ENCODE data around the gene KIAA0753. TPM values are rescaled to one million over a fixed set of nuclear protein-coding genes. Genes with fewer than 3 reads are reported as not detected.

The KIAA0753 gene
- polyA plus RNA-seq, 1 donor (not counting 4 experiments of a cell fraction or from before 2014, with no cell fraction given): 11.6 TPM

GRCh38 chr17:6686026-6686425, 45.5 kb upstream of the KIAA0753 start:
- no peak for DNase-seq (ENCODE audit: low read depth, low spot score)
- Histone ChIP-seq H3K9me1 (ENCODE audit: control insufficient read depth, extremely low read depth, insufficient read depth, low read length) (no peaks in the 10 kb centered on the region), H3K4me2 (ENCODE audit: control insufficient read depth, extremely low read depth, insufficient read depth, low read depth, low read length) (no peak overlapping the region), H3K4me3 (ENCODE audit: control insufficient read depth in 2 of 3, extremely low read depth in 1 of 3, insufficient read depth in 2 of 3, low read depth in 1 of 3, low read length in 3 of 3) (no peak overlapping the region), H3K36me3 (ENCODE audit: control insufficient read depth in 2 of 2, extremely low read depth in 1 of 2, insufficient read depth in 2 of 2, low read length in 2 of 2) (no peaks in the 10 kb centered on the region), H3K27ac (ENCODE audit: control insufficient read depth, insufficient read depth, low read length) (no peak overlapping the region), H3K27me3 (ENCODE audit: control insufficient read depth, extremely low read depth, insufficient read depth, low read length) (no peaks in the 10 kb centered on the region), H3K9ac (ENCODE audit: control insufficient read depth, extremely low read depth, insufficient read depth, low read length) (no peak overlapping the region), H3K4me1 (ENCODE audit: control insufficient read depth, extremely low read depth, insufficient read depth, low read length) (peaks cover 11% of the 10 kb centered on the region), H4K20me1 (ENCODE audit: control insufficient read depth, extremely low read depth, insufficient read depth, low read length) (no peaks in the 10 kb centered on the region), H2AFZ (ENCODE audit: control insufficient read depth, low read length) (no peak overlapping the region), H3K79me2 (ENCODE audit: control insufficient read depth, insufficient read depth, low read length) (no peaks in the 10 kb centered on the region), H3K9me3 (ENCODE audit: control insufficient read depth, low read depth, low read length) (no peaks in the 10 kb centered on the region)
- FAIRE-seq: no peak
- TF ChIP-seq CTCF (optimal IDR thresholded peaks at IDR 0.05 in 1 of 3, IDR thresholded peaks at IDR 0.05 in 1 of 3, conservative IDR thresholded peaks at IDR 0.05 in 1 of 3; ENCODE audit: extremely low read depth in 1 of 3, insufficient read depth in 2 of 3, low read length in 3 of 3) (no peak), EZH2 (IDR thresholded peaks at IDR 0.05; ENCODE audit: low read length) (no peak)
- dilution Hi-C loops (cut with MboI; ENCODE audit: extremely low pct_ligation_motif_present, low sequenced_read_pairs): no loop called here

- no peaks in the 10 kb centered on the region for H3K9me1 ChIP-seq (ENCODE audit: control insufficient read depth, extremely low read depth, insufficient read depth, low read length)
- dilution Hi-C loops (cut with MboI; ENCODE audit: extremely low pct_ligation_motif_present, low sequenced_read_pairs): no loop called here
- no peak overlapping the region for H3K9ac ChIP-seq (ENCODE audit: control insufficient read depth, extremely low read depth, insufficient read depth, low read length)
- TF ChIP-seq CTCF (optimal IDR thresholded peaks at IDR 0.05 in 1 of 3, IDR thresholded peaks at IDR 0.05 in 1 of 3, conservative IDR thresholded peaks at IDR 0.05 in 1 of 3; ENCODE audit: extremely low read depth in 1 of 3, insufficient read depth in 2 of 3, low read length in 3 of 3) (no peak), EZH2 (IDR thresholded peaks at IDR 0.05; ENCODE audit: low read length) (no peak)
- H3K9me3 ChIP-seq (ENCODE audit: control insufficient read depth, low read depth, low read length): no peaks in the 10 kb centered on the region
- H3K27ac ChIP-seq (ENCODE audit: control insufficient read depth, insufficient read depth, low read length): no peak overlapping the region
- H2AFZ ChIP-seq (ENCODE audit: control insufficient read depth, low read length): no peak overlapping the region
- no peaks in the 10 kb centered on the region for H3K27me3 ChIP-seq (ENCODE audit: control insufficient read depth, extremely low read depth, insufficient read depth, low read length)
- H4K20me1 ChIP-seq (ENCODE audit: control insufficient read depth, extremely low read depth, insufficient read depth, low read length): no peaks in the 10 kb centered on the region
- no peaks in the 10 kb centered on the region for H3K36me3 ChIP-seq (ENCODE audit: control insufficient read depth in 2 of 2, extremely low read depth in 1 of 2, insufficient read depth in 2 of 2, low read length in 2 of 2)
- no peak overlapping the region for H3K4me2 ChIP-seq (ENCODE audit: control insufficient read depth, extremely low read depth, insufficient read depth, low read depth, low read length)
- H3K4me3 ChIP-seq (ENCODE audit: control insufficient read depth in 2 of 3, extremely low read depth in 1 of 3, insufficient read depth in 2 of 3, low read depth in 1 of 3, low read length in 3 of 3): no peak overlapping the region
- no peaks in the 10 kb centered on the region for H3K79me2 ChIP-seq (ENCODE audit: control insufficient read depth, insufficient read depth, low read length)
- FAIRE-seq (no peak), DNase-seq (ENCODE audit: low read depth, low spot score) (no peak)
- peaks cover 11% of the 10 kb centered on the region for H3K4me1 ChIP-seq (ENCODE audit: control insufficient read depth, extremely low read depth, insufficient read depth, low read length)
Measured at GRCh38 chr17:6684881-6685767, 44.6 kb upstream of the KIAA0753 start.
